Upper lobe of left lung (tissue), 6 donors: ENCODE data around the gene INTS6. TPM values are rescaled to one million over a fixed set of nuclear protein-coding genes. Genes with fewer than 3 reads are reported as not detected.

Source experiments
- ATAC-seq, 2 donors: fragments of 200-7000 bp; cut with Tn5 transposase; one replicate each; pipeline ENCODE4 v1.9.1; 2022; ENCODE audit warnings: mild to moderate bottlenecking in 2 of 2, moderate library complexity in 2 of 2; ENCODE audit not compliant: low FRiP score in 2 of 2
- DNase-seq, 2 donors: peaks; one replicate each; pipeline ENCODE4 v3.0.0-alpha.2; 2019 to 2020
- H3K27ac ChIP-seq, 4 donors: fragments of 200-600 bp; sonication (generic); one replicate each; pipeline ENCODE4 v1.5.1; 2016 to 2019
- H3K27me3 ChIP-seq, 4 donors: fragments of 200-600 bp; sonication (generic); one replicate each; pipeline ENCODE4 v1.5.1; 2017 to 2019
- H3K36me3 ChIP-seq, 4 donors: fragments of 200-600 bp; sonication (generic); one replicate each; pipeline ENCODE4 v1.5.1; 2016 to 2019
- H3K4me1 ChIP-seq, 4 donors: fragments of 200-600 bp; sonication (generic); one replicate each; pipeline ENCODE4 v1.5.1; 2018 to 2019
- H3K4me3 ChIP-seq, 4 donors: fragments of 200-600 bp; sonication (generic); one replicate each; pipeline ENCODE4 v1.5.1; 2017 to 2019; ENCODE audit warnings: mild to moderate bottlenecking in 2 of 4, moderate library complexity in 1 of 4
- H3K9me3 ChIP-seq, 4 donors: fragments of 200-600 bp; sonication (generic); one replicate each; pipeline ENCODE4 v1.5.1; 2018 to 2019
- EP300 ChIP-seq, 4 donors: sonication (generic); formaldehyde crosslinking; IDR thresholded peaks; one replicate each; pipeline ENCODE4 v1.5.1; 2017; ENCODE audit warnings: antibody characterized with exemption in 4 of 4, control low read depth in 2 of 4
- POLR2A ChIP-seq, 4 donors: fragments of 450-650 bp; IDR thresholded peaks; one replicate each; pipeline ENCODE4 v1.5.1; 2016 to 2017; ENCODE audit warnings: antibody characterized with exemption in 4 of 4, mild to moderate bottlenecking in 2 of 4
- POLR2AphosphoS5 ChIP-seq, 2 donors: sonication (generic); formaldehyde crosslinking; IDR thresholded peaks; one replicate each; pipeline ENCODE4 v1.5.1; 2017; ENCODE audit warnings: antibody characterized with exemption in 2 of 2
- WGBS, 2 donors: methylation state at CpG; one replicate each; pipeline ENCODE4 v1.1.5; 2017 to 2018; 5-methylcytosine and 5-hydroxymethylcytosine counted together
- total RNA-seq, 6 donors: library from RNA; depleted of rRNA in 4 of 6; stranded (reverse); fragments of >200 nt in 4 of 6; gene quantifications; one replicate each; pipeline versions ENCODE4 v1.1.0 to v1.2.1, GENCODE V29; 2016 to 2021
- TF ChIP-seq, protein P1 (sequence below), 6 experiments: fragments of 450-650 bp in 4 of 6; fragments of 200-600 bp in 2 of 6; sonication (generic) in 2 of 6; IDR thresholded peaks; one replicate each; pipeline ENCODE4 v1.5.1; 2016 to 2019; ENCODE audit warnings: antibody characterized with exemption in 6 of 6
- donor health status: DM: no; HTN: no; CAD: no; lungs with moderate emphysema.
- donor health status: DM: no; HTN: yes; CAD: no; lungs with severe emphysema.

INTS6 gene
- total RNA-seq, 6 donors from 2014 or later = 20.5 to 43.2 (median 24.8) TPM

DNA sequence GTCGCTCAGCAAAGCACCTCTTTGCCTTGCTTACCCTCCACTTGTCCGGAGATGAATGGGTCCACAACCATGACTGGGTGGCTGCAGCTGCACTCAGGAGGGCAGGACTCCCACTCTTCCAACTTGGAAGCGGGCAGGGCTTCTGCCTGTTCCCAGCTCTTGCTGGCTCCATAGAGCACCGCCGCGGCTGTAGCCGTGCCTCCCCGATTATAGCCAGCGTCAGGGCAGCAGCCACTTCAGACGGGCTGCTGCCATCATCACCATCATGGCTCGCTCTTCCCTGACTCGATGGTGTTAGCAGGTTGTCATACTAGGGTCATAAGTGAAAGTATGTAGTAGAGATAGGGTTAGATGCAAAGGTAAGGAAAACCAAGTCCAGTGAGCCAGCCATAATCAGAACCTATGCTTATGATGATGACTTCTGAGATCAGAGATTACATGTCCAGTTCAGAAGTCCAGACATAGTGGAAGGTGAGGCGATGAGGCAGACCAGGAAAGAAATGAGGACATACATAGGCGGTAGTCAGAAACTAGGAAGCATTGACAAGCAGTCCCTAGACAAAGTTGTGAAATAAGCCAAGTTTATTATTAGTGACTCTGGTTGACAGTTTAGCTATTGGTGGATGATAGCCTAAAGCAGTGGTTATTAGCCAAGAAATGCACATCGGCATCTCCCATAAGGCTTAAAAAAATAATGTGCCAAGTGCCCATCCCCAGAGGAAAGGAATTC lies 4.4 kb upstream of the INTS6 start:
- DNase-seq = peak in 1 of 2 donors; percentile 51
- no peak for ATAC-seq
- Histone ChIP-seq H3K4me3 (no peak overlapping the region), H3K9me3 (peaks cover 0 to 3% (median 0%) of the 10 kb centered on the region in 4 donors), H3K27ac (no peak overlapping the region), H3K27me3 (no peaks in the 10 kb centered on the region), H3K36me3 (peaks cover 0 to 13% (median 3%) of the 10 kb centered on the region in 4 donors), H3K4me1 (peaks cover 11 to 17% (median 14%) of the 10 kb centered on the region in 4 donors)
- TF ChIP-seq EP300 (IDR thresholded peaks at IDR 0.05) (no peak), POLR2AphosphoS5 (IDR thresholded peaks at IDR 0.05) (no peak), POLR2A (IDR thresholded peaks at IDR 0.05) (no peak)
- TF ChIP-seq, protein P1, sequence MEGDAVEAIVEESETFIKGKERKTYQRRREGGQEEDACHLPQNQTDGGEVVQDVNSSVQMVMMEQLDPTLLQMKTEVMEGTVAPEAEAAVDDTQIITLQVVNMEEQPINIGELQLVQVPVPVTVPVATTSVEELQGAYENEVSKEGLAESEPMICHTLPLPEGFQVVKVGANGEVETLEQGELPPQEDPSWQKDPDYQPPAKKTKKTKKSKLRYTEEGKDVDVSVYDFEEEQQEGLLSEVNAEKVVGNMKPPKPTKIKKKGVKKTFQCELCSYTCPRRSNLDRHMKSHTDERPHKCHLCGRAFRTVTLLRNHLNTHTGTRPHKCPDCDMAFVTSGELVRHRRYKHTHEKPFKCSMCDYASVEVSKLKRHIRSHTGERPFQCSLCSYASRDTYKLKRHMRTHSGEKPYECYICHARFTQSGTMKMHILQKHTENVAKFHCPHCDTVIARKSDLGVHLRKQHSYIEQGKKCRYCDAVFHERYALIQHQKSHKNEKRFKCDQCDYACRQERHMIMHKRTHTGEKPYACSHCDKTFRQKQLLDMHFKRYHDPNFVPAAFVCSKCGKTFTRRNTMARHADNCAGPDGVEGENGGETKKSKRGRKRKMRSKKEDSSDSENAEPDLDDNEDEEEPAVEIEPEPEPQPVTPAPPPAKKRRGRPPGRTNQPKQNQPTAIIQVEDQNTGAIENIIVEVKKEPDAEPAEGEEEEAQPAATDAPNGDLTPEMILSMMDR (IDR thresholded peaks at IDR 0.05) = no peak
- 92% methylated on average over 12 to 15 of the region's 15 CpGs for WGBS, 2 donors

DNA sequence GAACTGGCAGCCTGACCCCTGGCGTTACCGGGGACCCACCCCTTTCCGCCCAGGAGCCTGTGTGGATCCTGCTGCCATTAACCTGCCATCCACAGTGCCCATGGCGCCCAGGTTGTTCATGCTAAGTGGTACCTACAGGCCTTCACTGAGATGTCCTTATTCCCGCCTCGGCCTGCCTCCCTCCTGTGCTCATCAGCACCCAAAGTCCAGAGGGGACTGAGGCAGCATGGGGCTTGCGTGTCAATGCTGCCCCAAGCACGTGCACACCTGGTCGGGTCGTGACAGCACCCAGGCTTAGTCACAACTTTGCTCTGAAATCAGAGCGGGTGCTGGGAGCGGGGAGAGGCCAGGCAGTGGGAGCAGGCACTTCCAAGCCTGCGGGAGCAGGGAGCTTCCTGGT lies 3.7 kb upstream of the INTS6 start:
- TF ChIP-seq, protein P1 (IDR thresholded peaks at IDR 0.05) = no peak
- no peak for TF ChIP-seq EP300 (IDR thresholded peaks at IDR 0.05)
- TF ChIP-seq POLR2A (IDR thresholded peaks at IDR 0.05) = no peak
- TF ChIP-seq POLR2AphosphoS5 (IDR thresholded peaks at IDR 0.05) = no peak
- 92 to 98% methylated on average over 7 to 13 of the region's 13 CpGs for WGBS, 2 donors

DNA sequence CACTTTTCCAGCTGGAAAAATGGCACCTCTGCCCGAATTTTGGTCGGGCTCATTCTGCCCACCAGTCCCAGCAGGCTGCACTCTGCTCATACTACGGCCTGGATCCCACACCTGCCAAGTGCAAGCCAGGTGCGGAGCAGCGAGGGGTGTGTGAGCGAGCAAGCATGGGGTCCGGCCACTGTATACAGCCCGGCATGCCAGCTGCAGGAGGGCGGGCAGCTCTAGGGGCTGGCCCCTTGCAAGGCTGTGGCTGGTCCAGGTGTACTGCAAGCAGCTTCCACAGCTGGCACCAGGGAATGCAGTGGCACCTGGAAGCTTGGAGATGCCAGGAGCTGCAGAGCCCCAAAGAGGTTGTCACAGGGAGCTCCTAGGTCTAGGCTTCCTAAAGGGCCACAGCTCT lies 2.7 kb upstream of the INTS6 start:
- peak in 1 of 2 donors; percentile 49 for DNase-seq
- Histone ChIP-seq H3K27ac (peak overlapping the region in 1 of 4 donors; percentile 100), H3K36me3 (peaks cover 0 to 16% (median 4%) of the 10 kb centered on the region in 4 donors), H3K4me3 (no peak overlapping the region), H3K27me3 (no peaks in the 10 kb centered on the region), H3K4me1 (peaks cover 17 to 24% (median 21%) of the 10 kb centered on the region in 4 donors), H3K9me3 (peaks cover 0 to 3% (median 0%) of the 10 kb centered on the region in 4 donors)
- no peak for ATAC-seq
- TF ChIP-seq, protein P1 (IDR thresholded peaks at IDR 0.05) = no peak
- TF ChIP-seq POLR2A (IDR thresholded peaks at IDR 0.05) (no peak), POLR2AphosphoS5 (IDR thresholded peaks at IDR 0.05) (no peak), EP300 (IDR thresholded peaks at IDR 0.05) (no peak)
- 94 to 96% methylated on average over 5 to 9 of the region's 9 CpGs for WGBS, 2 donors

More for the DNA sequence above, 3.7 kb upstream of the INTS6 start:
- peaks cover 0 to 13% (median 3%) of the 10 kb centered on the region in 4 donors for H3K36me3 ChIP-seq
- no peaks in the 10 kb centered on the region for H3K27me3 ChIP-seq
- no peak overlapping the region for H3K4me3 ChIP-seq
- DNase-seq (peak in 1 of 2 donors; percentile 30), ATAC-seq (no peak)
- peaks cover 0 to 3% (median 0%) of the 10 kb centered on the region in 4 donors for H3K9me3 ChIP-seq
- peaks cover 11 to 17% (median 14%) of the 10 kb centered on the region in 4 donors for H3K4me1 ChIP-seq
- H3K27ac ChIP-seq = no peak overlapping the region

DNA sequence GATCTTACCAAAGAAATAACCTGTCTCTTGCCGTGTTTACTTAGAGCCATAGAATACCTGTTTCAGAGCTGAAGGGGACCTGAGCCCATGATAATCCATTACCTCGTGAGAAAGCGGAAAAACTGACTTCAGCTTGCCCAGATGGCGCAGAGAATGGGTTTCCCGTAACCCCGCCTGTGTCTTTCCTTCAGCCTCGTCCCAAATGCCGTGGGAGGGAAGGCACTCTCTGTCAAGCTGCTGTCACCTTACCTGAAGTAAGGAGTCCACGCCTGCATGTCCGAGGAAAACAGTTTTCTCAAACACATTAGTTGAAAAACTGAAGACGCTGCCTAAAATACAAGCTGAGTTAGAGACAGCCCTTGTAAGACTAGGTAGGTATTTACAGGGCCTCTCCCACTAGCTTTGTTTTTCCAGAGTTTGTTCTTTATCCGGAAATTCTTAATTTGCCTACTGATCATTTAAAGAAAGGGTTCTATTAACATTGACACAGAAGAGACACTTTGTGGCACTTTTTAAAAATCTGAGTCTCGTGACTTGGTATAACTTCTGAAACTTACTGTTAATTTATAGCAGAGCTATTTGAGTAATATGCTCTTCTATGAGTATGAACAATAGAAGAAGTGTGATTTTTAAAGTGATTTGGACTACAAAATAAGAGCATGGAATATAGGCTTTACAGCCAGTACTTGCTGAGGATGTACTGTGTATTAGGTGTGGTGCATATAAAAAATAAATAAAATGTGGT lies 1.3 kb upstream of the INTS6 start:
- H3K27me3 ChIP-seq = no peaks in the 10 kb centered on the region
- peaks cover 0 to 3% (median 0%) of the 10 kb centered on the region in 4 donors for H3K9me3 ChIP-seq
- 5 to 9% methylated on average over 13 of the region's 13 CpGs for WGBS, 2 donors
- peak overlapping the region; percentile 48 to 93 (median 70) for H3K4me3 ChIP-seq
- H3K27ac ChIP-seq = peak overlapping the region; percentile 96 to 100 (median 98)
- H3K36me3 ChIP-seq = peaks cover 0 to 29% (median 5%) of the 10 kb centered on the region in 4 donors
- H3K4me1 ChIP-seq = peaks cover 23 to 31% (median 25%) of the 10 kb centered on the region in 4 donors
- ATAC-seq (no peak), DNase-seq (no peak)
- TF ChIP-seq, protein P1 (IDR thresholded peaks at IDR 0.05) = no peak
- no peak for TF ChIP-seq EP300 (IDR thresholded peaks at IDR 0.05)
- no peak for TF ChIP-seq POLR2AphosphoS5 (IDR thresholded peaks at IDR 0.05)
- no peak for TF ChIP-seq POLR2A (IDR thresholded peaks at IDR 0.05)
